Measurements from ENCODE around the gene STH.

GRCh38 chr17:46008591-46008990 is 9.5 kb downstream of the STH start:
- TF ChIP-seq GATAD2A (IDR thresholded peaks at IDR 0.05) (no peak), BHLHE40 (IDR thresholded peaks at IDR 0.05; ENCODE audit: low read length) (no peak), CEBPB (tag; IDR thresholded peaks at IDR 0.05) (no peak), YY1 (IDR thresholded peaks at IDR 0.05; ENCODE audit: borderline replicate concordance in 1 of 3, control insufficient read depth in 1 of 3, extremely low read depth in 1 of 3, insufficient read depth in 3 of 3, insufficient read length in 1 of 3, insufficient replicate concordance in 2 of 3, low read depth in 1 of 3, low read length in 2 of 3) (no peak), CBX2 (IDR thresholded peaks at IDR 0.05; ENCODE audit: insufficient read depth, low read length, poor library complexity, severe bottlenecking) (no peak), BCLAF1 (IDR thresholded peaks at IDR 0.05; ENCODE audit: borderline replicate concordance in 1 of 2, control insufficient read depth in 1 of 2, low read depth in 2 of 2, low read length in 1 of 2) (no peak), NR2C2 (CRISPR knock-in tag; IDR thresholded peaks at IDR 0.05) (no peak), NR2C2 (tag; IDR thresholded peaks at IDR 0.05) (no peak), CTCF (IDR thresholded peaks at IDR 0.05 in 2 of 3, conservative IDR thresholded peaks at IDR 0.05 in 1 of 3; ENCODE audit: insufficient read depth in 2 of 3, low read depth in 1 of 3, low read length in 3 of 3) (no peak), TCFL5 (CRISPR knock-in tag; conservative IDR thresholded peaks at IDR 0.05) (no peak)

Measured in K562 (cell line).